ENCODE results near the gene SPINK13. TPM values are rescaled to one million over a fixed set of nuclear protein-coding genes. Genes with fewer than 3 reads are reported as not detected.

Gene SPINK13
- total and polyA plus RNA-seq, 10 donors: not detected

DNA sequence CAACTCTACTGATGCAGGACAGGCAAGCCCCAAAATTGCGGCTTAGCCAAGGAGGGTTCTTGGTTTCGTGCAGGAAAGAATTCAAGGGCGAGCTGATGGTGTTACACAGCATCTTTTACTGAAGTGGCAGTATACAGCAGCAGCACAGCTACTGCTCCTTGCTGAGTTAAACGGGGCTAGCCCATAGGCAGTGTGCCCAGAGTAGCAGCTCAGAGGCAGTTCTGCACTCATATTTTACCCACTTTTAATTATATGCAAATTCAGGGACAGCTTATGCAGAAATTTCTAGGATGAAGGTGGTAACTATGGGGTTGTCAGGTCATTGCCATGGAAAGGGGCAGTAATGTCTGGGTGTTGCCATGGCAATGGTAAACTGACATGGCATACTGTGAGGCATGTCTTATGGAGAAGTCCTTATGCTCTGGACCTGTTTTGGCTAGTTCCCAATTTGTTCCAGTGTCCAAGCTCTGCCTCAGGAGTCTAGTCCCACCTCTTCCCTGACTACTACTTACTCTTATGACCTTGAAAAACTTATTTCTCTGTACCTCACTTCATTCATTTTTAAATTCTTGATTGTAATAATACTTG, 64.8 kb downstream of the SPINK13 start:
- peaks cover 0 to 10% (median 2%) of the 10 kb centered on the region in 8 donors for H3K9me3 ChIP-seq
- intact Hi-C loops (cut with DNase I; ENCODE audit: low total_unique reads): no loop called here
- no peaks in the 10 kb centered on the region for H3K36me3 ChIP-seq
- H3K27me3 ChIP-seq (replicated peaks in 1 of 7): no peaks in the 10 kb centered on the region
- WGBS, 5 donors: 85 to 97% (median 94%) methylated on average over 4 of the region's 4 CpGs
- TF ChIP-seq POLR2AphosphoS5 (IDR thresholded peaks at IDR 0.05) (no peak), POLR2A (IDR thresholded peaks at IDR 0.05) (no peak)
- TF ChIP-seq, protein P1, sequence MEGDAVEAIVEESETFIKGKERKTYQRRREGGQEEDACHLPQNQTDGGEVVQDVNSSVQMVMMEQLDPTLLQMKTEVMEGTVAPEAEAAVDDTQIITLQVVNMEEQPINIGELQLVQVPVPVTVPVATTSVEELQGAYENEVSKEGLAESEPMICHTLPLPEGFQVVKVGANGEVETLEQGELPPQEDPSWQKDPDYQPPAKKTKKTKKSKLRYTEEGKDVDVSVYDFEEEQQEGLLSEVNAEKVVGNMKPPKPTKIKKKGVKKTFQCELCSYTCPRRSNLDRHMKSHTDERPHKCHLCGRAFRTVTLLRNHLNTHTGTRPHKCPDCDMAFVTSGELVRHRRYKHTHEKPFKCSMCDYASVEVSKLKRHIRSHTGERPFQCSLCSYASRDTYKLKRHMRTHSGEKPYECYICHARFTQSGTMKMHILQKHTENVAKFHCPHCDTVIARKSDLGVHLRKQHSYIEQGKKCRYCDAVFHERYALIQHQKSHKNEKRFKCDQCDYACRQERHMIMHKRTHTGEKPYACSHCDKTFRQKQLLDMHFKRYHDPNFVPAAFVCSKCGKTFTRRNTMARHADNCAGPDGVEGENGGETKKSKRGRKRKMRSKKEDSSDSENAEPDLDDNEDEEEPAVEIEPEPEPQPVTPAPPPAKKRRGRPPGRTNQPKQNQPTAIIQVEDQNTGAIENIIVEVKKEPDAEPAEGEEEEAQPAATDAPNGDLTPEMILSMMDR (IDR thresholded peaks at IDR 0.05 in 8 of 11, conservative IDR thresholded peaks at IDR 0.05 in 3 of 11): no peak
- no peak overlapping the region for H3K4me3 ChIP-seq
- H3K27ac ChIP-seq: no peak overlapping the region
- no peaks in the 10 kb centered on the region for H3K4me1 ChIP-seq
- no peak for DNase-seq

DNA sequence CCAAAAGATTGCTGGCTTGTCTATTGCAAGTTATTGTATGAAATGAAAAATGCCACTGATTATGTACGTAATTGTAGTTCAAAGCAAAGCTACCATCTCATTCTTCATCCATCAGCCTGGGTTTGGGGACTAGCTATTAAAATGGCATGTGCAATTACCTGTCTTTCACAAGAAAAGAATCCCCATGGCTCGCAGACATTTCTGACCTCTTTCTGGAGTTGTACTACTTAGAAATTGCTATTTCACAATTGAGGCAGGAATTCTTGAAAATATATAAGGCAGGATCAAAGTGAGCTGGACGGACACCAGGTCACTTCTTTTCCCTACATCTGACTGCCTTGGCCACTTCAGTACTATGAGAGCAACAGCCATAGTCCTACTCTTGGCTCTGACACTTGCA, 66.7 kb downstream of the SPINK13 start, which contains the start of gene SPINK9:
SPINK9 (plus strand) TSS at position 301 of the 400 bp plus-strand sequence; CDS start at position 356, 55 bp downstream.
- peaks cover 0 to 8% (median 2%) of the 10 kb centered on the region in 8 donors for H3K9me3 ChIP-seq
- no peaks in the 10 kb centered on the region for H3K27me3 ChIP-seq (replicated peaks in 1 of 7)
- no peak within 1 kb of the TSS for H3K27ac ChIP-seq
- TF ChIP-seq, protein P1 (IDR thresholded peaks at IDR 0.05 in 8 of 11, conservative IDR thresholded peaks at IDR 0.05 in 3 of 11): no peak
- TF ChIP-seq POLR2AphosphoS5 (IDR thresholded peaks at IDR 0.05): no peak
- TF ChIP-seq POLR2A (IDR thresholded peaks at IDR 0.05): no peak
- H3K36me3 ChIP-seq: no peaks in the 10 kb centered on the region
- 78 to 94% (median 90%) methylated on average over 3 of the region's 3 CpGs for WGBS, 5 donors
- DNase-seq: no peak
- intact Hi-C loops (cut with DNase I; ENCODE audit: low total_unique reads): no loop called here
- H3K4me3 ChIP-seq: no peak within 1 kb of the TSS
- H3K4me1 ChIP-seq: no peaks in the 10 kb centered on the region

Small RNAs within 50 kb of the gene (small RNA-seq; reads per million reads assigned to genes)
- gene HMGN1P16: 0 reads per million in 4 donors

Other genes with a start within 250 kb of the SPINK13 start
- gene SPINK5, start 204.8 kb upstream of the SPINK13 start, total RNA-seq: under 1 TPM in 2 of 7 donors, not detected in 5; 0.21 to 0.32 TPM
- under 1 TPM; 0.11 to 0.51 (median 0.26) TPM for gene SPINK5, start 204.8 kb upstream of the SPINK13 start, polyA plus RNA-seq
- not detected for gene SPINK14, start 100.2 kb upstream of the SPINK13 start, total RNA-seq
- not detected for gene SPINK14, start 100.2 kb upstream of the SPINK13 start, polyA plus RNA-seq
- not detected for gene SPINK6, start 65.8 kb upstream of the SPINK13 start, total RNA-seq
- not detected for gene SPINK6, start 65.8 kb upstream of the SPINK13 start, polyA plus RNA-seq
- not detected for gene MARCOL, start 30.3 kb upstream of the SPINK13 start, total RNA-seq
- gene MARCOL, start 30.3 kb upstream of the SPINK13 start, polyA plus RNA-seq: not detected
- not detected for gene SPINK7, start 43.6 kb downstream of the SPINK13 start, total RNA-seq
- 1 to 10 TPM in 1 of 3 donors, not detected in 2; 1.3 TPM for gene SPINK7, start 43.6 kb downstream of the SPINK13 start, polyA plus RNA-seq
- not detected for gene SPINK9, start 66.8 kb downstream of the SPINK13 start, total RNA-seq
- not detected for gene SPINK9, start 66.8 kb downstream of the SPINK13 start, polyA plus RNA-seq
- gene FBXO38, start 115.2 kb downstream of the SPINK13 start, total RNA-seq: 100 to 1,000 TPM in 1 of 7 donors, 10 to 100 TPM in 6; 50.4 to 119 (median 76.9) TPM
- 10 to 100 TPM; 14.3 to 14.5 (median 14.4) TPM for gene FBXO38, start 115.2 kb downstream of the SPINK13 start, polyA plus RNA-seq

Measured in spleen (tissue), 11 donors.